ENCODE data around the gene NEUROD4.

GRCh38 chr12:54975272-54975671 is 44.5 kb upstream of the NEUROD4 start:
- TF ChIP-seq CTCF (IDR thresholded peaks at IDR 0.05): no peak
- TF ChIP-seq POLR2A (IDR thresholded peaks at IDR 0.05): no peak
